ENCODE data around the gene ITGAL. TPM values are rescaled to one million over a fixed set of nuclear protein-coding genes. Genes with fewer than 3 reads are reported as not detected.

Gene ITGAL
- total and polyA plus RNA-seq, 2 of the 13 experiments (the other 11 are each of a cell fraction or from before 2014, with no cell fraction given) = 0.86 to 1.2 TPM

- TF ChIP-seq IRX3 (CRISPR knock-in tag; IDR thresholded peaks at IDR 0.05; ENCODE audit: borderline replicate concordance, low read depth) (0 out of 2 replicates have a peak, but pooled peaks have one; percentile 14), ZNF782 (CRISPR knock-in tag; IDR thresholded peaks at IDR 0.05; ENCODE audit: borderline replicate concordance) (no peak), RFXANK (CRISPR knock-in tag; IDR thresholded peaks at IDR 0.05) (no peak), ZNF678 (CRISPR knock-in tag; IDR thresholded peaks at IDR 0.05) (peak; percentile 26; the same call in 1 of the 2 replicates), SOX13 (IDR thresholded peaks at IDR 0.05) (no peak), SOX13 (CRISPR knock-in tag; conservative IDR thresholded peaks at IDR 0.05 in 1 of 2, IDR thresholded peaks at IDR 0.05 in 1 of 2) (no peak; a peak in 1 of 4 replicates), TRIM24 (CRISPR knock-in tag; IDR thresholded peaks at IDR 0.05) (no peak), SNAPC4 (CRISPR knock-in tag; IDR thresholded peaks at IDR 0.05) (0 out of 2 replicates have a peak, but pooled peaks have one; percentile 40), ZMYM2 (CRISPR knock-in tag; IDR thresholded peaks at IDR 0.05) (no peak), TEAD3 (CRISPR knock-in tag; optimal IDR thresholded peaks at IDR 0.05; ENCODE audit: borderline replicate concordance) (peak; percentile 21), ZSCAN21 (CRISPR knock-in tag; IDR thresholded peaks at IDR 0.05; ENCODE audit: borderline replicate concordance) (peak; percentile 44; the same call in 1 of the 2 replicates), NFKB2 (CRISPR knock-in tag; IDR thresholded peaks at IDR 0.05; ENCODE audit: borderline replicate concordance) (peak; percentile 40), GATAD1 (CRISPR knock-in tag; IDR thresholded peaks at IDR 0.05) (peak; percentile 84), ZNF496 (CRISPR knock-in tag; IDR thresholded peaks at IDR 0.05; ENCODE audit: insufficient replicate concordance) (no peak)
- TF ChIP-seq, protein P1, sequence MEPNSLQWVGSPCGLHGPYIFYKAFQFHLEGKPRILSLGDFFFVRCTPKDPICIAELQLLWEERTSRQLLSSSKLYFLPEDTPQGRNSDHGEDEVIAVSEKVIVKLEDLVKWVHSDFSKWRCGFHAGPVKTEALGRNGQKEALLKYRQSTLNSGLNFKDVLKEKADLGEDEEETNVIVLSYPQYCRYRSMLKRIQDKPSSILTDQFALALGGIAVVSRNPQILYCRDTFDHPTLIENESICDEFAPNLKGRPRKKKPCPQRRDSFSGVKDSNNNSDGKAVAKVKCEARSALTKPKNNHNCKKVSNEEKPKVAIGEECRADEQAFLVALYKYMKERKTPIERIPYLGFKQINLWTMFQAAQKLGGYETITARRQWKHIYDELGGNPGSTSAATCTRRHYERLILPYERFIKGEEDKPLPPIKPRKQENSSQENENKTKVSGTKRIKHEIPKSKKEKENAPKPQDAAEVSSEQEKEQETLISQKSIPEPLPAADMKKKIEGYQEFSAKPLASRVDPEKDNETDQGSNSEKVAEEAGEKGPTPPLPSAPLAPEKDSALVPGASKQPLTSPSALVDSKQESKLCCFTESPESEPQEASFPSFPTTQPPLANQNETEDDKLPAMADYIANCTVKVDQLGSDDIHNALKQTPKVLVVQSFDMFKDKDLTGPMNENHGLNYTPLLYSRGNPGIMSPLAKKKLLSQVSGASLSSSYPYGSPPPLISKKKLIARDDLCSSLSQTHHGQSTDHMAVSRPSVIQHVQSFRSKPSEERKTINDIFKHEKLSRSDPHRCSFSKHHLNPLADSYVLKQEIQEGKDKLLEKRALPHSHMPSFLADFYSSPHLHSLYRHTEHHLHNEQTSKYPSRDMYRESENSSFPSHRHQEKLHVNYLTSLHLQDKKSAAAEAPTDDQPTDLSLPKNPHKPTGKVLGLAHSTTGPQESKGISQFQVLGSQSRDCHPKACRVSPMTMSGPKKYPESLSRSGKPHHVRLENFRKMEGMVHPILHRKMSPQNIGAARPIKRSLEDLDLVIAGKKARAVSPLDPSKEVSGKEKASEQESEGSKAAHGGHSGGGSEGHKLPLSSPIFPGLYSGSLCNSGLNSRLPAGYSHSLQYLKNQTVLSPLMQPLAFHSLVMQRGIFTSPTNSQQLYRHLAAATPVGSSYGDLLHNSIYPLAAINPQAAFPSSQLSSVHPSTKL (CRISPR knock-in tag; IDR thresholded peaks at IDR 0.05) = peak; percentile 4; the same call in 1 of the 2 replicates
- TF ChIP-seq, protein P2, sequence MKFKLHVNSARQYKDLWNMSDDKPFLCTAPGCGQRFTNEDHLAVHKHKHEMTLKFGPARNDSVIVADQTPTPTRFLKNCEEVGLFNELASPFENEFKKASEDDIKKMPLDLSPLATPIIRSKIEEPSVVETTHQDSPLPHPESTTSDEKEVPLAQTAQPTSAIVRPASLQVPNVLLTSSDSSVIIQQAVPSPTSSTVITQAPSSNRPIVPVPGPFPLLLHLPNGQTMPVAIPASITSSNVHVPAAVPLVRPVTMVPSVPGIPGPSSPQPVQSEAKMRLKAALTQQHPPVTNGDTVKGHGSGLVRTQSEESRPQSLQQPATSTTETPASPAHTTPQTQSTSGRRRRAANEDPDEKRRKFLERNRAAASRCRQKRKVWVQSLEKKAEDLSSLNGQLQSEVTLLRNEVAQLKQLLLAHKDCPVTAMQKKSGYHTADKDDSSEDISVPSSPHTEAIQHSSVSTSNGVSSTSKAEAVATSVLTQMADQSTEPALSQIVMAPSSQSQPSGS (CRISPR knock-in tag; IDR thresholded peaks at IDR 0.05) = no peak
- TF ChIP-seq, protein P3, sequence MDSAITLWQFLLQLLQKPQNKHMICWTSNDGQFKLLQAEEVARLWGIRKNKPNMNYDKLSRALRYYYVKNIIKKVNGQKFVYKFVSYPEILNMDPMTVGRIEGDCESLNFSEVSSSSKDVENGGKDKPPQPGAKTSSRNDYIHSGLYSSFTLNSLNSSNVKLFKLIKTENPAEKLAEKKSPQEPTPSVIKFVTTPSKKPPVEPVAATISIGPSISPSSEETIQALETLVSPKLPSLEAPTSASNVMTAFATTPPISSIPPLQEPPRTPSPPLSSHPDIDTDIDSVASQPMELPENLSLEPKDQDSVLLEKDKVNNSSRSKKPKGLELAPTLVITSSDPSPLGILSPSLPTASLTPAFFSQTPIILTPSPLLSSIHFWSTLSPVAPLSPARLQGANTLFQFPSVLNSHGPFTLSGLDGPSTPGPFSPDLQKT (CRISPR knock-in tag; IDR thresholded peaks at IDR 0.05; ENCODE audit: borderline replicate concordance) = no peak
Measured at GRCh38 chr16:30526823-30527634, 54.5 kb downstream of the ITGAL start (continued).
